IPS-18c (cell line): Measurements from ENCODE around the gene ZAR1L.

Experiments used
- H3K4me3 ChIP-seq: 2 replicates; pipeline ENCODE4 v1.7.0; 2013; ENCODE audit warnings: low read depth, mild to moderate bottlenecking, low read length, moderate library complexity; ENCODE audit not compliant: insufficient read depth
- H3K9me3 ChIP-seq: one replicate; pipeline ENCODE4 v1.6.1; 2013; ENCODE audit warnings: mild to moderate bottlenecking, low read length, moderate library complexity; ENCODE audit not compliant: control insufficient read depth, insufficient read depth

ZAR1L gene

DNA sequence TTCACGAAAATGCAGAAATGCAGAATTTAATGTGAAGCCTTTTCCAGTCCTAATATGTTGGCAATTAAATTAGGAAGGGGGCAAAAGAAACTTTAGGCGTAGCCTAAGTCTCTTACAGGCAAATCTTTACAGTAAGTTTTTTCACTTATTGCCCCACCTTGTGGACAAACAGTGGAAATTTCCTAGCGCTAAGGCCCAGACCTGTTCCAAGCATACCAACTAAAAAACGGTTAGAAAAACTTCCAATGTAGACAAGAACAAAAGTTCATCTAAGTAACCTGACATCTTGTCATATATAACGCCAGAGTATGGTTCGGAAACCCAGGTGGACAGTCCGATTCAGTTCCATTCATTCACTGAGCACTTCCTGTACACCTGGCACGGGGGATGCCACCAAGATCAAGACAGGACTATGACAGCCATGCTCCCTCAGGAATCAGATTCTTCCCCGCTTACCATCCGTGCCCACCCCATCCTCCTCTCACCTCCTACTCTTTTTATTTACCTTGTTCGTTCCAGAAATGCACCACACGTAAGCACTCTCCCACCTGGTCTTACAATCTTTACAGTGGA, 4.9 kb downstream of the ZAR1L start:
- peaks cover 2% of the 10 kb centered on the region for H3K9me3 ChIP-seq
- H3K4me3 ChIP-seq = no peak overlapping the region

DNA sequence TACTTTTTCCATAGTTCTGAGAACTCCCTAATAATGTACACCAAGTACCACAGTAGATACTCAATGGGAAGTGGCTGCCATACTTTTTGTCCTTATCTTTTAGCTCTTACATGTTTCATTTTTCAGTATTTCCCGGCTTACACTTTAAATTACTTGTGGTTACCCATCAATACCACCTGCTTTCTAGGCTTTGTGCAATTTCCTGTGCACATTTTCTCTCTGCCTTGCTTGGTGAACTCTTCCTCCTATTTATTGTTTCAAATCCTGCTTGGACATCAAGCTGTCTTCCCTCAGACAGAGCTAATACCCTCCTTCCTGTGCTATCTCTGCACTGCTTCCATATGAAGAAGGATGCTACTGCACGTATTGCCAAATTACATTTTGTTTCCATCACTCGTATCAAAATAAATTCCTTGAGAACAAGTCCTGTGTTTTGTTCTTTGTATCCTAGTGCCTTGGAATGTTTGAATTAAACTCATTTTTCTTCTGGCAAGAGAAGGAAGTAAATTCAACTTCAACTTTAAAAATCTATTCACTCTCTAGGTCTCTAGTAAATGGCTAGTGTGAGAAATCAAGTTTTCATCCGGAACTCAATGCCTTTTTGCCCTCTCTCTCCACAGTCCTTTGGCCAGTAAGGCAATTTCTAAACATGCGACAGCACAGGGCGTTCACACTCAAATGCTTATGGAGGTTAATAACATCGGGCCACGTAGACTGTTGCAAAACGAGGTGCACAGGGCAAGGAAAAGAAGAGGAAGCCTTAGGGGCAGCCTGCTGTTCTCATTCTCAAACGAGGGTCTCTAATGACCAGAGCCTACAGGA, 5.6 kb downstream of the ZAR1L start:
- peaks cover 2% of the 10 kb centered on the region for H3K9me3 ChIP-seq
- H3K4me3 ChIP-seq = no peak overlapping the region

DNA sequence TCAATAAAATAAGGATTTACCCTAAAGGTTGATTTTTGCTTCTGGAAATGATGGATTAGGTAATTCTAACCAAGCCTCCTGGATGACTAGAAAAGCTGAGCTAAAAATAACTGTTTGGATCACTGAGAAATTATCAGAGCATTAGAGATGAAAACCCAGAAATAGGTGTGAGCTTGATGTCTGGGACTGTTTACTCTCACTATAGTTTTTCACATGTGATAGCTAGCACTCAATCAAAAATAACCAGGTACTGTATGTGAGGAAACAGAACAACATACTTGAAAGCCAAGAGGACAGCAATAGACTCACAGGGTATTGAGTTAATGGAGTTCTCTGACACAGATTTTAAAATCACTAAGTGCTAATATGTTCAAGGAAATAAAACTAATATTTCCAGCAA, 9.5 kb downstream of the ZAR1L start:
- no peak overlapping the region for H3K4me3 ChIP-seq
- H3K9me3 ChIP-seq = no peaks in the 10 kb centered on the region

DNA sequence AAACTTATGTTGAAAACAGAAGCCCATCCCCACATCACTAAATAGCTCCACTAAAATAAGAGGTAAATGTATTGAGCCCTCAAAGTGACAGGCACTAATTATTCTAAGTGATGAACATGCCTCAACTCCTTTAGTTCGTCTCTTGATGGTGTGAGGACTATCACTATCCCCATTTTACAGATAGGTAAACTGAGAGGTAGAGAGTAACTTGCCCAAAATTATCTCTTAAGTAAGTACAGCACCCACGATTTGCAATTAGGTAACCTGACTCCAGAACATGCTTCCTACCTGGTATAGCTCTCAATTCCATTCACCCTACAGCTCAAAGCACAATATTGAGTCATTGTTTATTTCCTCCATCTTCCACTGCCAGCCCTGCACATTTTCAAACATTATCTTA, 12.7 kb downstream of the ZAR1L start:
- Histone ChIP-seq H3K9me3 (no peaks in the 10 kb centered on the region), H3K4me3 (no peak overlapping the region)

DNA sequence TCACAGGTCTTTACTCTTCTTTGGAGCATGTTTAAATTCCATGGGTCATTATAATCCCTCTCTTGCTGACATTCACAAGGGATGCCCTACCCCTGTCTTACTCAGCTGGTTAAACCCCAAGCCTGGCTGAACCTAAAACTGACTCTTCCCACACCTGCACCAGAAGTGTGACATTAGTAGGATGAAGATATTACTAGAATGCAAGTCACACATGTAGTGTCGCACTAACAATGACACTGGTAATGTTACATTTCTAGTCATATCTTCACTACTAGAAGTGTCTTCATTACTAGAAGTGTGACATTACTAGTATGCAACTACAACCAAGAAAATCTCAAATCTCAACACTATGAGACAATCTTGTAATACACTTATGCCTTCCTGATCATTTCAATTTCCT, 14.2 kb downstream of the ZAR1L start:
- Histone ChIP-seq H3K4me3 (no peak overlapping the region), H3K9me3 (no peaks in the 10 kb centered on the region)

DNA sequence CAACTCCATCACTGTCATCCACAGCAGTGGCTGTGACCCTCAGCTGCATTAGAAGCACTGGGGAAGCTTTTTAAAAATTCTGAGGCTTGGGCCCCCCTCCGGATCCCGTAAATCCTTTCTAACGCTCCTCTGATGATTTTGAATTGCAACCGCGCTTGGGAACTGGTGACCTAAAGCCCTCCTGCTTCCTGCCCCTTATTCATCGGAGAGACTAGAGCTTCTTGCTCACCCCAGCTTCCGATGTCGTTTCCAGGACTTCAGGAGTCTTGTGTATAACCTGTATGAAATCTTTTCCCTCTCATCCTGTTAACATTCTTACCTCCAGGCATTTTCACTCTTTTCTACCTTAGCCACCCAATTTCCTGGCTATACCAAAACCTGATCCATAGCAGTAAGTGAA, 14.8 kb downstream of the ZAR1L start:
- no peak overlapping the region for H3K4me3 ChIP-seq

DNA sequence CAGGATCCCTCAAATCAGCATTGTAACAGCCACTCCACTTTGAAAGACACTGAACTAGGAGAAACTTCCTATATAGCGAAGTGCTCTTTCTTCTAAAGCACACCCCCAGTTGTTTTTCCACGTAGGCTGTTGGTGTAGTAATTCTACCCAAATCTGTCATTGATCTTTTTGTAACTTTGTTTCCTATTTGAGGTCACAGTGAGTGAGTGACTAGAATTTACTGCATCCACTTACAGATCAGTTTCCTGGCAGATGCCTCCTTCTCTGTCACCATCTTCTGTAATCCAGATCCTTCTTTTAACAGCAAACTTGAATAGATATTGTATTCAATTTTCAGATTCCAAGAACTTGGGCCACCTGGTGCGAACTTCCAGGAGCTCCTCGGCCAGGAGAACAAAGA, 15.3 kb downstream of the ZAR1L start:
- no peak overlapping the region for H3K4me3 ChIP-seq
- H3K9me3 ChIP-seq = no peaks in the 10 kb centered on the region

More for the DNA sequence above, 14.8 kb downstream of the ZAR1L start:
- H3K9me3 ChIP-seq = no peaks in the 10 kb centered on the region

DNA sequence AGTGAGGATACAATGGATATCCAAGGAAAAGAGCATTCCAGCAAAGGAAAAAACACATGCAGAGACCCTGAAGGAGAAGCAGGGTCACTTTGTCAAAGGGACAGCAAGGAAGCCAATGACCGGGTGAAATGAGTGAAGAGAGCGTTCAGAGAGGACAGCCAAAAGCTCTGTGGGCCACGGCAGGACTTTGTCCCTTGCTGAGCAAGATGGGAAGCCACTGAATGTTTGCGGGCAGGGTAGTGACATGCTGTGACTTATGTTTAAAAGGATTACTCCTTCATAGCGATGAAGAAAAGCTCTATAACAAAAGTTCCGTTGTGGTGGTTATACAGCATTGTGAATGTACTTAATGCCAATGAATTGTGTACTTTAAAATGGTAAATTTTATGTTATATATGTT, 16.5 kb downstream of the ZAR1L start:
- Histone ChIP-seq H3K9me3 (no peaks in the 10 kb centered on the region), H3K4me3 (no peak overlapping the region)

DNA sequence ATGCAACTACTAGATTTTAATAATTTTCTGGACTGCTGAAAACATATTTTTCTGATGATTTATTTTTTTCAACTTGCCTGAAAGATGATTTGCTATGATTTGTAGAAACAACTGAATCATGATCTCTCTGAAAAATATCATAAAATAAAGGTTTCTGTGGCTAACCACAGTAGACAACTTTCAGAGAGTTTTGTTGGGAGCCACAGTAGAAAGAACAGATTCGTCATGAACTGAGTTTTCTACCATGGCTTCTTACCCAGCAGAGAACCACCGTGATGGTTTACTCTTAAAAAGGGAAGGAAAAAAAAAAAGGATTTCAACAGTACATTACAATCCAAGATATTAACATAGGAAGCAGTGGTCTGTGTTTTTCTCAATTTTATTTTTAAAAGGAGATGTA, 18.0 kb downstream of the ZAR1L start:
- Histone ChIP-seq H3K4me3 (no peak overlapping the region), H3K9me3 (no peaks in the 10 kb centered on the region)

DNA sequence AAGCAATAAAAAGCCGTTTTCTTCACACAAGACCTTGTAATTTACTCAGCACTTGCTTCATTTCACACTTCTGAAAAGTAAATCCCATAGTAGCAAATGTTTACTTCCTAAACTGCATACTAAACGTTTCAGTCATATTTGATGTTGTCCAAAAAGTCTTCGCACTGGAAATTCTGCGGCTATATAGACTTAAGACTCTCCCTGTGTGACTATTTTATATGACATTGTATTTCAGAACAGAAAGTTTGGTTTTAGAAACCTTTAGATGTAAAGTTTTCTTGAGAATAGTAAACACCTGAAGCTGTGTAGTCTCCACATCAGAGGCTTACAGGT, 29.6 kb downstream of the ZAR1L start:
- no peaks in the 10 kb centered on the region for H3K9me3 ChIP-seq
- no peak overlapping the region for H3K4me3 ChIP-seq

DNA sequence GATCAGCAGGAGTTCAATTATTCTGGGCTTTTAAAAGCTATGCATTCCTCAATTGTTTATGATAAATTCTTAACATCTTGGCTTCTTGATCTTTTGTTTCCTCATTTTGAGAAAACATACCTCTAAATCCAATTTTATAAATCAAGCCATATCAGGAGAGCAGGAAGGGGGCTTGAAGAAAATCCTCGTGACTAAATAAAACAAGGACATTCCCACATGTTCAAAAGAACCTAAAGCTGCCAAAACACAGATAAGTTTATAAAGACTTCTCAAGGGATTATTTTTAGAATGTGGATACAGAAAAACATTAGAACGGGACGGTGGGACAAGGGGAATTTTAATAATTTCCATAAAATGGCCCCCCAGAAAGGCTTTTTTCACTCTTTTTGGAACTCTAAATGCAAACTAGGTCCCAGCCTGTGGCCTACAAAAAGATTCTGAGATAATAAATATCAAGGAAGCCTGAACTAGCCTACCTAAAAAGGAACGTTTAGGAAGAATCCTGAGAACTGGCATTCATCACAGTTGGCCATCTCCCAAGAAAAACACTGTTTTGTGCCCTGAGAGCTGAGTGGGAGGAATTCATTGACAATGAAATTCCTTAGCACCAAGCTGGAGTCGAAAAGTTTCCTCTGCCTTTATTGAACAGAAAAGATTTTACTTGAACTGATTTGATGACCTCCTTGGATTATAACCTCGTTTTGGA, 30.1 kb downstream of the ZAR1L start:
- Histone ChIP-seq H3K4me3 (no peak overlapping the region), H3K9me3 (no peaks in the 10 kb centered on the region)

DNA sequence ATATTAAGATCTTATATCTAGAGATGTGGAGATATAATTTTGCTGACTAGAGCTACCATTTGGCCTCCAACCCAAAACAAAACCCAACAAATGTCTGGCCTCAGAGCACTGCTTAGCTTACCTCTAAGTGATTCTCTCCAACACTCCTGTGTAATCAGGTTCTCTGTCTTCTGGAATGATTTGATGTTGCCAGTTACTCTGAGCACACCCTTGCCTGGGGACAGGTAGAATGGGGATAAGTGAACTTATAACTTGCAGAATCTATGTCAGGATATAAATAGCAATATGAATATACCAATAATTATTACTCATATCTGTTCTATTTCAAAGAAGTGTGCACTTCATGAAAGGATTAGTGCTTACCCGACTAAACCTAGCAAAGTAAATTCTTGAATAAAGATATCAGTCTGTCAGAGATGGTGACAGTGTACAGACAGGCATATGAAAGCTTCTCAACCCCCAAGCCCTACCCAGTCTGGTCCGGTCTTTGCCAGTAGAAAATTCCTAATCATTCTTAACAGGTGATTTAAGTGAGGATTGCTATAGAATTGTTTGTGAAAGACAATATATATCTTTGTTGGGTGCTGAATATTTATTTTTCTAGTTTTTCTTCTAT, 33.0 kb downstream of the ZAR1L start:
- H3K9me3 ChIP-seq = no peaks in the 10 kb centered on the region
- H3K4me3 ChIP-seq = no peak overlapping the region

DNA sequence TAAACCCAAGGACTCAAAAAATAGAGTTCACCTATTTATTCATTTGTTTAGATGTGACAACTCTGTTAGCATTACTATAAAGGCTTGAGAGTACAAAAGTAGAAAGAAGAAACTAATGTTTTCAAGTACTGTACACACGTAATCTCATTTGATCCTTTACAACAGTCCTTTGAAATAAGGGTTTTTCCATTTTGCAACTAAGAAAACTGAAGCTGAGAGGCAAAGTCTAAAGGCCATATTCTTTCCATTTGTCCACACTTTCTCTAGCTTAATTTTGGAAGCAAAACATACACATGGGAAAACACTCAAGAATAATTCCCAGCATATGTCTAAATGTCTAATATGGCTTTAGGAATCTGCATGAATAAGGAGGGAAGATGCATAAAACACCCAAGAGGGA, 34.1 kb downstream of the ZAR1L start:
- Histone ChIP-seq H3K4me3 (no peak overlapping the region), H3K9me3 (no peaks in the 10 kb centered on the region)

DNA sequence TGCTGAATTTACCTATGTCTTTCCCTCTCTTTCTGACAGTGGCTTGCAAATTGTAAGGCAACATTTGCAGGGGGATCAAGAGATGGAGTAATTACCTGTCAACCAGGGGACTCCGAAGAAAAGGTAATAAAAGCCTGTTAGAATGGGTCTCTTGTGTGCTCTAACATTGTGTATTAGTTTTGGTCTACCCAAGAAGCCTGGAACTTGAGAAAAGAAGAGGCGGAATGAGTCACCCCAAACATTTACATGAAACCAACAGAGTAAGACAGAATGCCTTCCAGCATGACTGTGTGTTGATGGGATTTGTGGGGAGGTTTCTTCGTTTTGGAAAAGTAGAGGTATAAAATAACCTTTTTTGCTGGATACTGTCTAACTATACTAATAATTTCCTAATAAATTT, 36.7 kb downstream of the ZAR1L start:
- no peak overlapping the region for H3K4me3 ChIP-seq
- no peaks in the 10 kb centered on the region for H3K9me3 ChIP-seq

DNA sequence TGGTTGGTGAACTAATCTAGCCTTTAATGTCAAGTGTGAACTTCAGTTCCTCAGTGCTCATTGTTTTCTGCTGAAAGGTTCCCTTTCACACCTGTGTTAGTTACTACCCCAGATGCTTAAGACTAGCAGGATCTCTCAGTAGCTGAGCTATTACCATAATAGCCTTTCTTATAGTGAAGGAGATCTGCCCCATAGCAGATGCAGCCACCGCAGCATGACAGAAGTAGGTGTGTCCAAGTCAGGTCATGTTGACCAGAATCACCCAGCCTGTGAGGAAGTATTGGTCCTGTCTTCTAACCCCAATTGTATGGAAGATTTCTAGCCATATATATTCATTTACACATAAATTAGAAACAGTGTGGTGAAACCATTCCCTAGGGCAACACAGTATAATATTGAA, 37.3 kb downstream of the ZAR1L start:
- Histone ChIP-seq H3K4me3 (no peak overlapping the region), H3K9me3 (no peaks in the 10 kb centered on the region)

DNA sequence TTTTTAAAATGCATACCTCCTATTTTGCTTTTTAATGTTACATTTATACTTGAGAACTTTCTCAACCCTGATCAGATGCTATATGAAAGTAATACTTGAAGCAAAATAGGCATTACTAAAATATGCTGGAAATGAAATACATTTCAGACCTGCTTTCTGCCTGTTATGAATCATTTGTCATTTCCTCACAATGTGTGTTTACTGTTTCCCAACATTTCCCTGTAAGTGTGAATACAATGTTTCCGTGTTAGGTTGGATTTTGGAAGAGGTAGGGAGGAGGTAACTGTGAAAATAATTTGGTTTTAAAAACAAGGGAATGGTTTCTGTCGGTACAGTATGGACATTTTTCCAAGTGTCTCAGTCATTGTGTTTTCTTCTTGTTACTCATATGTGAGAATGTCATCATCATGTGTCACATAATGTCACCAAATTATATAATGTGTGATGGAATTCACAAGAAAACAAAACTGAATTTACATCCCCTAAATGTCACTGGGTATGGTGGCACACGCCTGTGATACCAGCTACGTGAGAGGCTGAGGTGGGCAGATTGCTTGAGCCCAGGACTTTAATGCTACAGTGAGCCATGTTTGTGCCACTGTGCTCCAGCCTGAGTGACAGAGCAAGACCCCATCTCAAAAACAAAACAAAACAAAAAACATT, 43.0 kb downstream of the ZAR1L start:
- no peaks in the 10 kb centered on the region for H3K9me3 ChIP-seq
- no peak overlapping the region for H3K4me3 ChIP-seq

DNA sequence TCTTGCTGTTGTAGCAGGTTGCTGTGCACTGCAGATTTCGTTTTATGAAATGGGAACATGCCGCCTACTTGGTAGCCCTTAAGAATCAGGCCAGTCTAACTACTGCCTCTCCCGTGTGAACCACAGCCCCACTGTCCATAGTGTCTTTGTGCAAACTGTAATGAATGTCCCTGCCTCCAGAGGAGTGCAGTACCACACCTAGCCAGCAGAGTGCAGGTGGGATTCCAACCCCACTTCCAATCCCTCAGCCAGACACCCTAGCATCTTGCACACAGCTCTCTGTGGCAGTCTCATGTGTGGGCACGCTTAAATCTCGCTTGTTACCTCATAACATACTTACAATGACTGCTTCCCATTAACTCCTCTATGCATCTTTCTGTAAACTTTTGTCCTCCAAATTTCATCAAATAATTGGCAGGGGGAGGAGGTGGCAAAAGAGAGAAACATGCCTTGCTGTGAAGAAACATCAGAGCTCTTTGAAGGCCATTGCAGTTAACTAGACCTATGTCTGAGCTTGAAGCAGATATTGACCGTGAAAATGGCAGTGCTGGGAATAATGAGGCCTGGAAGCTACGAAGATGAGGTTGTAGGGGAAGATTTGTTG, 47.2 kb downstream of the ZAR1L start:
- Histone ChIP-seq H3K9me3 (no peaks in the 10 kb centered on the region), H3K4me3 (no peak overlapping the region)
